Panc1 (cell line): Measurements from ENCODE around the gene ZNF391.

Experiments used
- CTCF ChIP-seq: fragments of 450-650 bp; IDR thresholded peaks from 2 replicates; pipeline ENCODE4 v1.5.1; 2017; ENCODE audit warnings: mild to moderate bottlenecking
- POLR2AphosphoS5 ChIP-seq: IDR thresholded peaks from 2 replicates; pipeline ENCODE4 v1.6.1; 2012; ENCODE audit warnings: mild to moderate bottlenecking, low read depth, low read length, moderate library complexity
- REST ChIP-seq, 2 experiments: IDR thresholded peaks; 2 replicates each; pipeline ENCODE4 v1.6.1; 2011 to 2012; ENCODE audit warnings: low read depth in 2 of 2, control low read depth in 1 of 2, low read length in 1 of 2, mild to moderate bottlenecking in 1 of 2, moderate library complexity in 1 of 2; ENCODE audit not compliant: insufficient read depth in 1 of 2
- SIN3A ChIP-seq: IDR thresholded peaks from 2 replicates; pipeline ENCODE4 v1.6.1; 2012; ENCODE audit warnings: low read depth, mild to moderate bottlenecking, low read length, moderate library complexity, borderline replicate concordance; ENCODE audit not compliant: insufficient read depth
- TCF7L2 ChIP-seq: IDR thresholded peaks from 2 replicates; pipeline ENCODE4 v1.6.1; 2011; ENCODE audit warnings: mild to moderate bottlenecking, low read depth, low read length, inconsistent platforms

- TF ChIP-seq POLR2AphosphoS5 (no peak), CTCF (no peak), TCF7L2 (no peak), REST (IDR thresholded peaks at IDR 0.05; ENCODE audit: insufficient read depth in 1 of 2, low read depth in 2 of 2, low read length in 1 of 2) (no peak), SIN3A (no peak)
Observed at GRCh38 chr6:27451660-27452390, 63.3 kb downstream of the ZNF391 start.
